ENCODE measurements around the gene SIL1.

The SIL1 gene

DNA sequence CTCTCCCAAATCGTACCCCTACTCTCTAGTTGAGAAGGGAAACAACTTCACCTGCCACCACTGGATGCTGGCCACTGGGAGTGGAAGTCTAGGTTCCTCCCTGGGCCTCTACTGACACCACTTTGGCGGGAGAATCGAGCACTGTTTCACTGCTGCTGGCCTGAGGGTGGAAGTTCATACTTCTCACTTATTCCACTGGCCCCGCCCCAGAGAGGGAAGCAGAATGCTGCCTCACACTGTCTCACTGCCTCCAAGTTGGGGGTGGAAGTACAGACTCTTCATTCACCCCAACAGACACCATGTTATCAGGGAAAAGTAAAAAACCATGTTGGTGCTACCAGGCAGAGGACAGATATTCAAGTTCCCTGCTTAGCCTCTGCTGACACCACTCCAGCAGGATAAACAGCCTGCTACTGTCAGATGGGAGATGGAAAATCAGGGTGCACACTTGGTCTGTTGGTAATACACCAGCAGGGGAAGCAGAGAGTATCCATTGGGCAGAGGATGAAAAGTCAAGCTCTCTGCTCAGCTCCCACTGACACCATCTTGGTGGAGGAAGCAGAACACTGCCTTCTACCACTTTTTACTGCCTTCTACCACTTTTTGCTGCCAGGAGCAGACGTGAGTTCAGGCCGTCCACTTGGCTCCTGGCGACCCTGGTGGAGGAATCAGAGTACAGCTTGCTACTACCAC lies 159.4 kb downstream of the SIL1 start:
- no peak for TF ChIP-seq RAD21 (IDR thresholded peaks at IDR 0.05; ENCODE audit: low read depth)
- no peak for TF ChIP-seq EP300 (IDR thresholded peaks at IDR 0.05; ENCODE audit: borderline replicate concordance)
- TF ChIP-seq ZBTB7A (IDR thresholded peaks at IDR 0.05; ENCODE audit: low read depth): no peak
- TF ChIP-seq, protein P1, sequence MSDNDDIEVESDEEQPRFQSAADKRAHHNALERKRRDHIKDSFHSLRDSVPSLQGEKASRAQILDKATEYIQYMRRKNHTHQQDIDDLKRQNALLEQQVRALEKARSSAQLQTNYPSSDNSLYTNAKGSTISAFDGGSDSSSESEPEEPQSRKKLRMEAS (IDR thresholded peaks at IDR 0.05): no peak
- TF ChIP-seq TCF12 (IDR thresholded peaks at IDR 0.05; ENCODE audit: low read depth): no peak
- TF ChIP-seq TEAD4 (IDR thresholded peaks at IDR 0.05): no peak
- no peak for TF ChIP-seq NFIC (IDR thresholded peaks at IDR 0.05)
- TF ChIP-seq TAF1 (IDR thresholded peaks at IDR 0.05; ENCODE audit: low read depth): no peak
- TF ChIP-seq, protein P2, sequence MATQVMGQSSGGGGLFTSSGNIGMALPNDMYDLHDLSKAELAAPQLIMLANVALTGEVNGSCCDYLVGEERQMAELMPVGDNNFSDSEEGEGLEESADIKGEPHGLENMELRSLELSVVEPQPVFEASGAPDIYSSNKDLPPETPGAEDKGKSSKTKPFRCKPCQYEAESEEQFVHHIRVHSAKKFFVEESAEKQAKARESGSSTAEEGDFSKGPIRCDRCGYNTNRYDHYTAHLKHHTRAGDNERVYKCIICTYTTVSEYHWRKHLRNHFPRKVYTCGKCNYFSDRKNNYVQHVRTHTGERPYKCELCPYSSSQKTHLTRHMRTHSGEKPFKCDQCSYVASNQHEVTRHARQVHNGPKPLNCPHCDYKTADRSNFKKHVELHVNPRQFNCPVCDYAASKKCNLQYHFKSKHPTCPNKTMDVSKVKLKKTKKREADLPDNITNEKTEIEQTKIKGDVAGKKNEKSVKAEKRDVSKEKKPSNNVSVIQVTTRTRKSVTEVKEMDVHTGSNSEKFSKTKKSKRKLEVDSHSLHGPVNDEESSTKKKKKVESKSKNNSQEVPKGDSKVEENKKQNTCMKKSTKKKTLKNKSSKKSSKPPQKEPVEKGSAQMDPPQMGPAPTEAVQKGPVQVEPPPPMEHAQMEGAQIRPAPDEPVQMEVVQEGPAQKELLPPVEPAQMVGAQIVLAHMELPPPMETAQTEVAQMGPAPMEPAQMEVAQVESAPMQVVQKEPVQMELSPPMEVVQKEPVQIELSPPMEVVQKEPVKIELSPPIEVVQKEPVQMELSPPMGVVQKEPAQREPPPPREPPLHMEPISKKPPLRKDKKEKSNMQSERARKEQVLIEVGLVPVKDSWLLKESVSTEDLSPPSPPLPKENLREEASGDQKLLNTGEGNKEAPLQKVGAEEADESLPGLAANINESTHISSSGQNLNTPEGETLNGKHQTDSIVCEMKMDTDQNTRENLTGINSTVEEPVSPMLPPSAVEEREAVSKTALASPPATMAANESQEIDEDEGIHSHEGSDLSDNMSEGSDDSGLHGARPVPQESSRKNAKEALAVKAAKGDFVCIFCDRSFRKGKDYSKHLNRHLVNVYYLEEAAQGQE (IDR thresholded peaks at IDR 0.05; ENCODE audit: low read depth): no peak
- TF ChIP-seq EGR1 (IDR thresholded peaks at IDR 0.05): no peak
- TF ChIP-seq YY1 (IDR thresholded peaks at IDR 0.05; ENCODE audit: low read depth): no peak
- no peak for TF ChIP-seq FOXM1 (IDR thresholded peaks at IDR 0.05; ENCODE audit: borderline replicate concordance, low read depth)
- TF ChIP-seq CEBPB (IDR thresholded peaks at IDR 0.05): no peak
- TF ChIP-seq, protein P3, sequence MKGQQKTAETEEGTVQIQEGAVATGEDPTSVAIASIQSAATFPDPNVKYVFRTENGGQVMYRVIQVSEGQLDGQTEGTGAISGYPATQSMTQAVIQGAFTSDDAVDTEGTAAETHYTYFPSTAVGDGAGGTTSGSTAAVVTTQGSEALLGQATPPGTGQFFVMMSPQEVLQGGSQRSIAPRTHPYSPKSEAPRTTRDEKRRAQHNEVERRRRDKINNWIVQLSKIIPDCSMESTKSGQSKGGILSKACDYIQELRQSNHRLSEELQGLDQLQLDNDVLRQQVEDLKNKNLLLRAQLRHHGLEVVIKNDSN (IDR thresholded peaks at IDR 0.05): no peak
- no peak for TF ChIP-seq CREB1 (IDR thresholded peaks at IDR 0.05; ENCODE audit: low read depth)

DNA sequence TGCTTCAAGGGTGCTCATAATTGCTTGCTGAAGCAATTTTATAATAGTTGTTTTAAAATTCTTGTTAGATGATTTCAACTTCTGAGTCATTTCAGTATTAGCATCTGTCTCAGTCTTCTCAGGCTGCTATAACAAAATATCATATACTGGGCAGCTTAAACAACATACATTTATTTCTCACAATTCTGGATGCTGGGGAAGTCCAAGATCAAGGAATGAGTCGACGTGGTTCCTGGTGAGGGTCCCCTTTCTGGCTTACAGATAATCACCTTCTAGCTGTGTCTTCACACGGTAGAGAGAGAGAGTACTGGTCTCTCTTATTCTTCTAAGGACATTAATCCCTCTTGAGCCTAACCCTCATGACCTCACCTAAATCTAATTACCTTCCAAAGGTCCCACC lies 160.4 kb downstream of the SIL1 start:
- TF ChIP-seq TAF1 (IDR thresholded peaks at IDR 0.05; ENCODE audit: low read depth) (no peak), YY1 (IDR thresholded peaks at IDR 0.05; ENCODE audit: low read depth) (no peak)
- TF ChIP-seq, protein P2 (IDR thresholded peaks at IDR 0.05; ENCODE audit: low read depth): no peak
- TF ChIP-seq, protein P3 (IDR thresholded peaks at IDR 0.05): no peak

DNA sequence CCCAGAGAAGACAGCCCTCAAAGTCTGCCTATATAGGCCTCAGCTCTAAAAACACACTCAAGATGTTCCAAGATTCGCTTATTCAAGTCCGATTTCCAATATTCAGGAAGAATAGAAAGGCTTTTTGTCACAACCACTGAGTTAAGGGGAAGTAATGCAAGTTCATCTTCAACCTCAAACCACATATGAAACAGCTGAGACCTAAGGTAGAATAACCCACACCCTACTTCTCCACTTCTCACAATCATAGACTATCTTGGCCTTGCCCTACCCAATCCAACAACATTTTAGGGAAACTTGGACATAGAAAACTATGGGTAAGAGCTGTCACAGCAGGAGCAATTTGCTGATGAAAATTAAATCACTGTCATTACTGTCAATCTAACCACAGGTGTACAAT lies 171.0 kb downstream of the SIL1 start:
- TF ChIP-seq, protein P1 (IDR thresholded peaks at IDR 0.05): no peak
- TF ChIP-seq TEAD4 (IDR thresholded peaks at IDR 0.05) (no peak), RAD21 (IDR thresholded peaks at IDR 0.05; ENCODE audit: low read depth) (no peak), EP300 (IDR thresholded peaks at IDR 0.05; ENCODE audit: borderline replicate concordance) (no peak), TCF12 (IDR thresholded peaks at IDR 0.05; ENCODE audit: low read depth) (no peak), FOXM1 (IDR thresholded peaks at IDR 0.05; ENCODE audit: borderline replicate concordance, low read depth) (no peak), EGR1 (IDR thresholded peaks at IDR 0.05) (no peak), NFIC (IDR thresholded peaks at IDR 0.05) (no peak), CREB1 (IDR thresholded peaks at IDR 0.05; ENCODE audit: low read depth) (no peak), CEBPB (IDR thresholded peaks at IDR 0.05) (no peak), ZBTB7A (IDR thresholded peaks at IDR 0.05; ENCODE audit: low read depth) (no peak), YY1 (IDR thresholded peaks at IDR 0.05; ENCODE audit: low read depth) (no peak), TAF1 (IDR thresholded peaks at IDR 0.05; ENCODE audit: low read depth) (no peak)
- TF ChIP-seq, protein P3 (IDR thresholded peaks at IDR 0.05): no peak
- TF ChIP-seq, protein P2 (IDR thresholded peaks at IDR 0.05; ENCODE audit: low read depth): no peak

DNA sequence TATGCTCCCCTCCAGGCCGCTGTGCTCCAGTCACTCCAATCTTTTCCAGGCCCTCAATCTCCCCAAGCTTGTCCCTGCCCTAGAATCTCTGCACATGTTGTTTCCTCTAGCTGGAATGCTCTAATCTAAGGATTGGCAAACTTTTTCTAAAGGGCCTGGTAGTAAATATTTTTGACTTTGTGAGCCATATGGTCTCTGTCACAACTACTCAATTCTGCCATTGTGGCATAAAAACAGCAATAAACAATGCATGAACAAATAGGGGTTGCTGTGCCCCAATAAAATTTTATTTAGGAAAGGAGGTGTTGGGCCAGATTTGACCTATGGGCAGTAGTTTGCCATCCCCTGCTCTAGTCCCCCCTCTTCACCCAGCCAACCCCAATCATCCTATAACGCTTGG lies 172.5 kb downstream of the SIL1 start:
- TF ChIP-seq TEAD4 (IDR thresholded peaks at IDR 0.05) (no peak), EGR1 (IDR thresholded peaks at IDR 0.05) (no peak), ZBTB7A (IDR thresholded peaks at IDR 0.05; ENCODE audit: low read depth) (no peak), FOXM1 (IDR thresholded peaks at IDR 0.05; ENCODE audit: borderline replicate concordance, low read depth) (no peak), TCF12 (IDR thresholded peaks at IDR 0.05; ENCODE audit: low read depth) (no peak), CEBPB (IDR thresholded peaks at IDR 0.05) (no peak), RAD21 (IDR thresholded peaks at IDR 0.05; ENCODE audit: low read depth) (no peak), TAF1 (IDR thresholded peaks at IDR 0.05; ENCODE audit: low read depth) (no peak), YY1 (IDR thresholded peaks at IDR 0.05; ENCODE audit: low read depth) (no peak)
- TF ChIP-seq, protein P3 (IDR thresholded peaks at IDR 0.05): no peak
- TF ChIP-seq, protein P2 (IDR thresholded peaks at IDR 0.05; ENCODE audit: low read depth): no peak
